RWPE1 (cell line): ENCODE measurements around the gene ATG2B.

Experiments
- CTCF ChIA-PET: fragments of 350-600 bp; sonication (Branson Sonifier 250); formaldehyde crosslinking; extraction: SDS; loops from one replicate; lab custom pipeline; 2021; lab: Yijun Ruan, JAX
- POLR2A ChIA-PET: fragments of 400-600 bp; formaldehyde crosslinking; extraction: SDS; loops from one replicate; lab custom pipeline; 2020; ENCODE audit warnings: antibody characterized with exemption; ENCODE audit not compliant: low non-redundant PET; lab: Yijun Ruan, JAX
- DNase-seq: peaks from one replicate; pipeline ENCODE4 v3.0.0; 2012; ENCODE audit warnings: low spot score
- H3K27ac ChIP-seq: fragments of 450-650 bp; 2 replicates; pipeline ENCODE4 v1.5.1; 2017
- CTCF ChIP-seq: fragments of 450-650 bp; conservative IDR thresholded peaks from 2 replicates; pipeline ENCODE4 v1.5.1; 2017; ENCODE audit warnings: low read depth, mild to moderate bottlenecking

Gene ATG2B

GRCh38 chr14:96324219-96324618, 38.9 kb downstream of the ATG2B start:
- POLR2A ChIA-PET, result no interaction called here
- no peak overlapping the region for H3K27ac ChIP-seq
- no peak for TF ChIP-seq CTCF
- no peak for DNase-seq
- CTCF ChIA-PET, result no interaction called here

- TF ChIP-seq CTCF, result no peak
- DNase-seq, result no peak
- POLR2A ChIA-PET, result no interaction called here
- no peak overlapping the region for H3K27ac ChIP-seq
- CTCF ChIA-PET, result interaction anchor here (0.5 kb wide), 1 partner anchor 25 kb away, joined by 3 read pairs; no protein-coding TSS in a partner anchor
Observed at GRCh38 chr14:96320605-96321004, 42.5 kb downstream of the ATG2B start.

GRCh38 chr14:96318836-96319235, 44.3 kb downstream of the ATG2B start:
- no peak for DNase-seq
- H3K27ac ChIP-seq, result no peak overlapping the region
- ChIA-PET POLR2A (no interaction called here), CTCF (no interaction called here)
- no peak for TF ChIP-seq CTCF

DNA sequence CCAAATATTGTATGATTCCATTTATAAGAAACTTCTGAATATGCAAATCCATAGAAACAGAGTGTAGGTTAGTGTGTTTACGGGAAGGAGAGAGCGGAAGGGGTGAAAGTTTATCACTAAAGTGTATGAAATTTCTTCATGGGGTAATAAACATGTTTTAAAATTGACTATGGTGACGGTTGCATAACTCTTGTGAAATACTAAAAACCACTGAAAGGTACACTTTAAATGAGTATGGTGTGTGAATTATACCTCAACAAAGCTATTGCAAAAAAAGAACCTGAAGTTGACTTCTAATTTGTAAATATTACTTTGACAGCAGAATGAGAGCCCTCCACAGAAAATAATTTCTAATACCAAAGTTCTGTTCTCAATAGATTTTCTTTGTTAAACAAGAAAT, 47.1 kb downstream of the ATG2B start:
- no peak for TF ChIP-seq CTCF
- POLR2A ChIA-PET, result no interaction called here
- DNase-seq, result no peak
- no peak overlapping the region for H3K27ac ChIP-seq
- CTCF ChIA-PET, result no interaction called here

DNA sequence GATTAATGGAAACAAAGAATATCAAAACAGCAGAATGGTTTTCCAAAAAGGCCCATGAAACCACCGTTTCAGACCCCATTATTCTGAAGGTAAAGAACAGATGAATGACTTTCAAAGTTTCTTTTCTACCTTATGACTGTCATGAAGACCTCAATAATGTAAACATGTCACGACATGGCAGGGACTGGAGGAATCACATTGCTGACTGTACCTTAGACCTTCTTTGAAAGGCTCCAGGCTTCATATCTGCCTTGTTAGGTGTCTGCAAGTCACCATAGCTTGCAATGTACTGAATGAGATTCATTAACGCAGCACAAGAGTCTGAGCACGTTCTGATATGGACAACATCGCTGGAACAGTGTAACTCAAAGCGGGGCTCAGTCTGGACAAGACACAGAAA, 52.2 kb downstream of the ATG2B start:
- no peak for TF ChIP-seq CTCF
- DNase-seq, result no peak
- CTCF ChIA-PET, result interaction anchor here (1.2 kb wide), 1 partner anchor 116 kb away, joined by 5 read pairs; no protein-coding TSS in a partner anchor
- H3K27ac ChIP-seq, result no peak overlapping the region
- POLR2A ChIA-PET, result no interaction called here

DNA sequence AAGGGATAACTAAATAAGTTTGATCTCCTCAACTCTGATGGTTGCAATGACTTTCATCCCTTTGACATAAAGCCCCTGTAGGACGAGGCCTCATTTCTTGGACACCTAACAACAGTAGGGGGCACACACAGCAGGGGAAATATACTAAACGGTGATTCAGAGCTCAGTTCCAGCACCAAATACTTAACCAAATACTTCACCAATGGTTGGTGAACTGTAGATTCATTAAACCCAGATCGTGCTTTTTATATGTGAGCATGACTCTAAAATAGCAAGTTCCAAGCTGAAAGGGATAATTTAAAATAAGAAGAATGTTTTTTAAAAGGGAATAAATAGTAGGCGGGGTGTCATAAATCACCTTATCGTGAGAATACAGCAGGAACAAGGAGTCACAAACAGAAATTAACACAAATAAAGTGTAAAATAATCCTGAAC, 53.2 kb downstream of the ATG2B start:
- TF ChIP-seq CTCF, result no peak
- CTCF ChIA-PET, result interaction anchor here (0.6 to 1.2 kb wide), 2 partner anchors 117 to 168 kb away, joined by 3 to 5 read pairs; no protein-coding TSS in a partner anchor
- DNase-seq, result no peak
- H3K27ac ChIP-seq, result no peak overlapping the region
- POLR2A ChIA-PET, result no interaction called here
